Stimulated activated CD4-positive, alpha-beta T cell treated with anti-CD3 and anti-CD28 coated beads, Interleukin-12 subunit alpha, Interleukin-12 subunit beta, amount 100 ng/mL, for 24 hours (primary cell): ENCODE measurements around the gene ZMPSTE24.

Source experiments
- DNase-seq, 2 experiments: peaks; one replicate each; pipeline ENCODE4 v3.0.0-alpha.2; 2020; ENCODE audit warnings: low read depth in 2 of 2

Gene ZMPSTE24

DNA sequence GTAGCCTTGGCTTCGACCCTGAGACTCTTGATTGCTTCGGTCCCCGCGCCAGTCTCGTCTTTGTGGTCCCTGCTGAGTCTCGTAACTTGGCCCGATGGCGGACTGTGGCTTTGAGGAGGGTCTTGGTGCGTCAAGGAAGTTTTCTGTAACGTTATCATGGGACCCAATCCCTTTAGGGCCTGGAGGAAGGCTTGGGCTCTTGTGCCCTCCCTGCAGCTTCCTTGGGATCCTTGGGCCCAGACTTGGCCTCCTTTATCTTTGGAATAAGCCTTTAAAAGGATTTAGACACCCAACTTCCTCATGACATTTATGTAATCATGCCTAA, 371 bp downstream of the ZMPSTE24 start:
- no peak for DNase-seq

DNA sequence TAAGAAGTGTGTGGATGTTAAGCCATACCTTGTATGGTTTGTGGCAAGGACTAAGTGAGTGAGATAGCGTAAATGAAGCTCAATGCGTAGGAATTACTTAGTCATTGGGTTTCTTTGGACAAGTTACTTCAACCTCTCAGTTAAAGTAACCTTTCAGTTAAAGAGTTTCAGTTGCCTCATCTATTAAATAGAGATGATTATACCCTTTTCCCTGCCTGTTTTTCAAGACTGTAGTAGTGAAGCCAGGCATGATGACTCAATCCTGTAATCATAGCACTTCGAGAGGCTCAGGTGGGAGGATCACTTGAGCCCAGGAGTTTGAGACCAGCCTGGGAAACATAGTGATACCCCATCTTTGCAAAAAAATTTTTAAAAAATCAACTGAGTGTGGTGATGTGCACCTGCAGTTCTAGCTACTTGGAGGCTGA, 6.3 kb downstream of the ZMPSTE24 start:
- no peak for DNase-seq

DNA sequence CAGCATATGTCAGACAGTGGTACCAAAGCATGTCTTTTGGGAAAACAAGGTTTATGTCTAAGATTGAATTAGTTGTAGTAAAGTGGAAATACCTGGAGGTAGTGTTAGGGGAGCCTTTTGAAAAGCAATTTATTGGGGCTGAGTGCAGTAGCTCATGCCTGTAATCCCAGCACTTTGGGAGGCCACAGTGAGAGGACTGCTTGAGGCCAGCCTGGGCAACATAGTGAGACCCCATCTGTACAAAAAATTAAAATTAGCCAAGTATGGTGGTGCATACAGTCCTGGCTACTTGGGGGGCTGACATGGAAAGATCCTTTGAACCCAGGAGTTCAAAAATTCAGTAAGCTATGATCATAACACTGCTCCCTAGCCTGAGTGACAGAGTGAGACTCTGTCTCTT, 7.3 kb downstream of the ZMPSTE24 start:
- DNase-seq, result no peak

DNA sequence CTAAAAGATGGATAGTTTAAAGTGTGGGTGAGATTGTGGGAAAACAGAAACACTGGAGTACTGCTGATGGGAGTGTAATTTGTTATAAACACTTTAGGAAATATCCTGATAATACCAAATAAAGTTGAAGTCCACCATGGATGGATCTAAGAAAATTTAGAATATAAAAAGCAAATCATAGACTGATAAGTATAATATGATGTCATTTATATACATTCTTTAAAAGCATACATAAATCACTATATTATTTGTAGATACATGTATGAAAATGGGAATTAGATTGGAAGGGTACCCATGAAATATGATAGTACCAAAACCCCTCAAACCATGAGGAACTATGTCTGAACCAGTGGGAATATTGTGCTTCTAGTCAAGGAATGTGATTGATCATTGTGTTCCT, 7.9 kb downstream of the ZMPSTE24 start:
- no peak for DNase-seq

DNA sequence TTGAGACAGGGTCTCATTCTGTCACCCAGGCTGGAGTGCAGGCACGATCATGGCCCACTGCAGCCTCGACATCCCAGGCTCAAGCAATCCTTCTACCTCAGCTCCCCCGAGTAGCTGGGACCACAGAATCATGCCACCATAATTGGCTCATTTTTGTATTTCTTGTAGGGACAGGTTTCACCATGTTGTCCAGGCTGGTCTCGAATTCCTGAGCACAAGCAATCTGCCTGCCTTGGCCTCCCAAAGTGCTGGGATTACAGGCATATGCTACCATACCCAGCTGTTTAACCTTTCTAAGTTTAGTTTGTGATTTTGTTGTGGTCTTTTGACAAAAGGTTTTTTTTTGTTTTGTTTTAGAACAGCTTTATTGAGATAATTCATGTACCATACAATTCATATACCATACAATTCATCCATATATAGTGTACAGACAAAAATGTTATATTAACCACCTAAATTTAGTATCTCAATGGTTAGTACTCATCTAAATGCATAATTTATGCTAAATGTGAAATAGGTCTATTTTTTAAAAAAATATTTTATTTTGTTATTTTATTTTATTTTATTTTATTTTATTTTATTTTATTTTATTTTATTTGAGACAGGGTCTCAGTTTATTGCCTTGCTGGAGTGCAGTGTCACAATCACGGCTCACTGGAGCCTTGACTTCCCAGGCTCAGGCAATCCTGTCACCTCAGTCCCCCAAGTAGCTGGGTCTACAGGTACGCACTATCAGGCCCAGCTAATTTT, 8.9 kb downstream of the ZMPSTE24 start:
- no peak for DNase-seq

DNA sequence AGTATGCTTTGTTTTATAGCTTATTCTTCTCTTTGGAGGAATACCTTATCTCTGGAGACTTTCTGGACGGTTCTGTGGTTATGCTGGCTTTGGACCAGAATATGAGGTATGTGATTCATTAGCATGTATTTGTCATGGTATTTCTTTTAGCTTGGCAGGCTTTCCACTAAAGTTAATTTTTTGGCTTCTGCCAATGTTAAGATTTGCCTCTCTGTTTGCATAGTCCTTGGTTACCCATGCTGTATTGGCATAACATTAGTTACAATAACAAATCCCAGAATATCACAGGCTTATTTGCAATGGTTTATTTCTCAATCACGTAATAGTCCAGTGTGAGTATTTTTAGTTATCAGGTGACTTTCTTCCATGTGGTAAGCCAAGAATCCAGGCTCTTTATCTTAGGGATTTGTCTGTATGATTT, 9.7 kb downstream of the ZMPSTE24 start:
- no peak for DNase-seq

DNA sequence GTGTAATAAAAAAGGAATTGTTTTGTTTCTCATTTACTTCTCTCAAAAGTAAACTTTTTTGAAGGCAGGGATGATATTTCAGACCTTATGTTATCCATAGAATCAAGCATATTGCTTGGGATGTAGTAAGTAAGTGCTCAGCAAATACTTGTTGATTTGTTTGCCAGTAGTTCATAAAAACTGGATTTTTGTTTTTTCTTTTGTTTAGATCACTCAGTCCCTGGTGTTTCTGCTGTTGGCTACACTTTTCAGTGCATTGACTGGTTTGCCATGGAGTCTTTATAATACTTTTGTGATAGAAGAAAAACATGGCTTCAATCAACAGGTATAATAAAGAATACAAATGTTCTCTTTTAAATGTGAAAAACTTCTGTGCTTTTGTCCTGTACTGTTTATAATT, 10.2 kb downstream of the ZMPSTE24 start:
- no peak for DNase-seq

DNA sequence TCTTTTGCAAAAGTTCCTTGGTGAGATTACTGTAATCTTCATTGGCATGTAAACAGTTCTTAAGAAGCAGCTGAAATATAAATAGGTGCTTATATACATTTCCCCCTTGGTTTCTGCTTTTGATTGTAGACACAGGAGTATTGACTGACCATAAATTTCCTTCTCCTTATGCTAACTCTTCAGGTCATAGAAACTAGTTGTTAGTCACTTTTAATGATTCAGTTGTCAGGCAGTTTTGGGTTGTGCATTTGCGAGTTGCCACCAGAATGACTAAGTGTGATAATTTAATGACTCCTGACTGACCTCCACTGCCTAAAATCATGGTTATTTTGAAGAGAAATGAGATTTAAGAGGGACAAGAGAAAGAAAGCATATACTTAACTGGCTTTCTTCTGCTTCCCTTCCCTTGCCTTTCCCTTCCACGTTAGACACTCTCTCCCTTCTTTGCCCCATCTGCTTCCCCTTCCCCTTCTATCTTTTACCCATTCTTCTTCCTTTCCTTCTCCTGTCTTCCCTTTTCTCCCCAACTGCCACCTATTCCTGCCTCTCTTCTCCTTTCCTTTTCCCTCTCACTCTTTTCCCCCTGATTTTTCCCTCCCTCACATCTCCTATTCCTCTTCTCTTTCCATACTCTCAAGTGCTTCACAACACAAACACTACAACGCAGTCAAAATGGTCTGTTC, 12.3 kb downstream of the ZMPSTE24 start:
- DNase-seq, result no peak

DNA sequence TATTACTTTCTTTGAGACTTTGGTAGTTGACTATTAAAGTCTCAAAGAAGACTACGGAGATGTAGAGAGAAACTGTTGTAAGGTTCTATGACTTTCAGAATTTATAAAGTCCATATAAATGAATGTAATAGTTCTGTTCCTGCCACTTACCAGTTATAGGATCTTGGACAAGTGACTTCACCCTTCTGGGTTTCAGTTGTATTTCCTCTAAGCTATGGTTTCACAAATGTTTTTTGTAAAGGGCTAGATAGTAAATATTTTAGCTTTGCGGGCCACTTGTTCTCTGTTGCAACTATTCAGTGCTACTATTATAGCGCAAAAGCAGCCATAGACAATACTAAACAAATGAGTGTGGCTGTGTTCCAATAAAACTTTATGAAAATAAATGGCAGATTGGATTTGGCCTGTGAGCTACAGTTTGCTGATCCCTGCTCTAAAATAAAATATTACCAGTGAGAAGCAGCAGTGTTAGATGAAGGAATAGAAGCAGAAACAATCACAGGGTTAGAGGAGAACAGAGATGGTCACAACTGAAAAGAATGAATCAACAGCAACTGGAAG, 14.7 kb downstream of the ZMPSTE24 start:
- no peak for DNase-seq

DNA sequence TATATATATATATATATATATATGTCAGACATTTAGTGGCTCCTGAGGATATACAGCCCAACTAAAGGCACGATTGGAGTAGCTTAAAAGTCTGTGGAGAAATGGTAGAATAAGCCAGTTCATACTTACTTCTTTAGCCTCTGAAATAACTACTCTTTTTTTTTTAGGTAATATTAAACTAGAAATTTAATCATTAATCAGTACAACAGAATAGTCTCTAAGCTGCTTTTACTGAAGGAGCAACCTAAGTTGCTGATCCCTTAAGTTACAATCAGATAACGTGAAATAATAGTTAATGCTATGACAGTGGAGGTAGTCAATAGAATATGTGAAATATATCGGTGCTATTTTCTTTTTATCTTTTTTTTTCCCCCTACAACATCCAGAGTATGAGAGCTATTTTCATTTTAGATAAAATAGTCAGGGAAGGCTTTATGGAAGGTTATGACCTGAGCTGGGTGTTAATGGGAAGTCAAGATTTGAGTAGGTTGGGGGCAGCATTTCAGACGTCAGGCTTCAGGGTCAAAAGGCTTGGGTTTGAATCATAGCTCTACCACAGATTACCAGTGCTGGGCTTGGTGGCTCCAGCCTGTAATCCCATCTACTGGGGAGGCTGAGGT, 15.6 kb downstream of the ZMPSTE24 start:
- no peak for DNase-seq

DNA sequence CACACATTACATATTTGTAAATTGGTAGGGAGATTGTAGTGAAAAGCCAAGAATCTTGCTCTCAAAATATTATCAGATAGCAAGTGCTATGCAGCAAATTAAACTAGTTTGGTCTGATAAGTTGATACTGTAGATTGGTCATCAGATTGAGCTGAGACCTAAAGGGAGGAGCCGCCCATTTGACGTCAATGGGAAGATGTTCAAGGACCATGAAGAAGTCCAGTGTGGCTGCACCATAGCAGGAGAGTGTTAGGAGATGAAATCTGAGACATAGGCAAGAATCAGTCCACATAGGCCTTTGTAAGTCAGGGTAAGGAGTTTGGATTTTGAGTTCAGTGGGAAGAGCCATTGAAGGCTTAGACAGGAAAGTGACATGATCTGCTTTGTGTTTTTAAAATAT, 16.3 kb downstream of the ZMPSTE24 start:
- no peak for DNase-seq

DNA sequence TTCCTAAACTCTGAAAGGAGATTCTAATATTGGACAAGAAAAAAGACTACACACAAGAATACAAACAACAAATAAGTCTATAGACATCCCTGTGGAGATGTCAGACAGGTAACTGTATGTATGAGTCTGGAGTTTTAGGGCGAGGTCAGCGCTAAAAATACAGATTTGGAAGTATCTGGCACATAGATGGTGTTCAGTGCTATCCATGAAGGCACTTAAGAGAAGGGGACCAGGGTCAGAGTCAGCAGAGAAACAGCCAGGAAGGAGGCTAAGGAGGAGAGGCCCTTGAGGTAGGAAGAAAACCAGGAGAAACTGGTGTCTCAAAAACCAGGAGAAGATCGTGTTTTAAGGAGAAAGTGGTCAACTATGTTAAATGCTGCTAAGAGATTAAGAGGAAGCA, 18.1 kb downstream of the ZMPSTE24 start:
- DNase-seq, result no peak

DNA sequence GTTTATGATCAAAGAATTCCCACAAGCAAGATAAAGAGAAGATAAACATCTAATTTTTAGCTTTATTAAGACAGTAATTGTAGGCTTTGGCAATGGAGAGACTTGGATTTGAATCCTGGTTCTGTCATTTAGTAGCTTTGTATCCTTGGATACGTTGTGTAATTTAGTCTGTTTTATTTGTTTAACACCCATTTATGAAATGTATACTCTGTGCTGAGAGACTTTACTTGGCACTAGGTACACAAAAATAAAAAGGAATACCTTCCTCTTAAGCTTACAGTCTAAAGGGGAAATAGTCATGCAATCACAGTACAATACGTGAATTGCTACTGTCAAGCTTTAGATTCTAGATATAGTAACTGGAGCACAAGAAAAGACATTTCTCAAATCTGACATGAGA, 23.8 kb downstream of the ZMPSTE24 start:
- no peak for DNase-seq

DNA sequence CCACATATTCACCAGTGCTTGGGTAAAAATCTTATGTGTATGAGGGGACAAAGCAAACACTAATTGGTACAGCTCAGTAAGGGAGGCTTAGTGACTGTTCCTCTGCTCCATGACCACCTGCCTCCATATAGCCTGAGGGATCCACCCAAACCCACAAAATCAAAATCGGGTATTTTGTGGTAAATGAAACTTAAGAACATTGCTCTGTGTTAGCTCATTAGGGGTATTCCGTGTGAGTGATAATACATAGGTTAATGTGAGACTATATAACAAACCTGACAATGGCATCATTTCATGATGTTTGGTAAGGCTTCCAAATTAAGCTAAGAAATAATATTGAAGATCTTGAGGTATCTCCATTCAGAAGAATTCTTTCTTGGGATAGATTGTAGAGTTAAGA, 33.3 kb downstream of the ZMPSTE24 start:
- DNase-seq, result no peak

DNA sequence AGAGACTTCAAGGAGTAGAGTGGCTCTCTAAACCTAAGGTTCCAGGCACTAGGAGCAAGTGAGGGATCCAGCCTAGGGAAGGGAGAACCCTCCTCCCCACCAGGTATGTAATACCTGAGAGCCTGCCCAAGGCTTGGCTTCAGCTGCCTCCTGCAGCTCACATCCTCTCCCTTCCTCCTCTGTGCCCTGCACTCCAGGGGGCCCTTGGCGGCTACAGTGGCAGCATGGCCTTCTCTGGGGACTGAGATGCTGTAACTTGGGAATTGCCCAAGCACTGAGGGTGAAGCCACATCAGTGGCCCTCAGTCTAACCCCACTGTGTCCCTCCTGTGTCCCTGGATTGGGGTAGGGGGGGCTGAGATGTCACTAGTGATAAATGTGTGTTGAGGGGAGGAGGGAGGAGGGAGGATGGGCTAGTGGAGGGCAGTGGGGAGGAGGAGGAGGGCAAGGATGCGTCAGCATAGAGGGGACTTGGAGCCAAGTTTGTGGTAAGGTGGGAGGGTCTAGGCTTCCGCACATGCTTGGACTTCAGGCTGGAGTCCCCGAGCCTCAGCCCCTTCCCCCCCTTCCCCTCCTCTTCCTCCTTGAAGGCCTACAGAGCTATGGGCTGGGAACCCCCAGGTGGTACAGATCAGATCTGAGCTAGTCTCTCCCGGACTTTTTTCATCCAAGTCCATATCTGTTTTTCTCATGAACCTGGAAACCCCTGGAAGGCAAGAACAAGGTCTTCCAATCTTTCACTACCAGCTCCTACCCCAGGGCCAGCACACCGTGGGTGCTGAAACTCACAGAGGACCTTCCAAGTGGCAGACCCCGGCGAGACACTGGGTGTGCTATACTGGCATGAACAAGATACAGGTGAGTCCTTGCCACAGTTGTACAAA, 41.6 kb downstream of the ZMPSTE24 start:
- no peak for DNase-seq

DNA sequence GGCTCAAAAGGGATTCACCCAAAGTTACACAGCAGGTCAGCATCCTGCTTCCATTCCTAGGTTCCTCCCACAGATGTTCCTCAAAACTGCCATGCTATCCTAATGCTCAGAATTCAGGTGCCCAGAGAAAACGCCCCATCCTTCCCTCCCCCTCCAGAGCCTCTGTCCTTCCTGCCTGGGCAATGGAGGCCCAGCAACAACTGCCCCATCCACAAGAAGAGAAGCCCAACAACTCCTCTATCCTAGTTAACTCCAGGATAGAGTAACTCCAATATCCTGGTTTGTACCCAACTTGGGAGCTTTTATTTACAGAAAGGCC, 42.2 kb downstream of the ZMPSTE24 start:
- no peak for DNase-seq

DNA sequence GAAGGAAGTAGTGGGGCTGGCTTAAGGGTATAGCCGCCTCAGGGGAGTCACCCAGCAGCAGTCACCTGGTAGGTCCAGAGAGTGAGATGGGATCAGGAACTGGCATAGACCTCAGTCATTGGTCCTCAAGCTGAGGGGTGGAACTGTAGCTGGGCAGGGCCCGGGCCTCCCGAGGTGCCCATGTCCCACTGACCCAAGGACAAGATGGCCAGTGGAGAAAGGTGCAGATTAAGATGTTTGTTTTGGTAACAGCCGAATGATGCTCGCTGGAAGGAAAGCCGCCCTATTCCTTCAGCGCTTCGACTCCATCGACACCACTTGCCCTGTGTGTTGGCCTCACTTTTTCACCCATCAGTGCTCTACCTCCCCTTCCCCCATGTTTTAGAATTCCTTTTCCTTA, 42.6 kb downstream of the ZMPSTE24 start:
- DNase-seq, result no peak

DNA sequence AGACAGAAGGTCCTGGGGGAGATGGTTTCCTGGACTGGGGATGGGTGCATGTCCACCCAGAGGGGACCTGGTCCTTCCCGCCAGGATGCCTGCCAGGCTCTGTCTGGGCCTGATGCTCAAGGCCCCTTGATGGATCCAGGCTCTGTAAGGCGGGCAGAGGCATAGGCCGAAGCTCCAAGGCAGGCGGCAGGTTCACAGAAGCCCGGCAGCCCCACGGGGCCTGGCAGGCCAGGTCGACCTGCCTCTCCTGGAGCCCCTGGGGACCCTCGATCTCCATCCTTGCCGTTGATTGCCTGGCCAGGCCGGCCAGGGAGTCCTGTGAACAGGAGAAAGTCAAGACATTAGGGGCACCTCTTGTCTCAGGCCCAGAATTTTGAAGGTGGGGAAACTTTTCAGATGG, 43.0 kb downstream of the ZMPSTE24 start:
- DNase-seq, result no peak

DNA sequence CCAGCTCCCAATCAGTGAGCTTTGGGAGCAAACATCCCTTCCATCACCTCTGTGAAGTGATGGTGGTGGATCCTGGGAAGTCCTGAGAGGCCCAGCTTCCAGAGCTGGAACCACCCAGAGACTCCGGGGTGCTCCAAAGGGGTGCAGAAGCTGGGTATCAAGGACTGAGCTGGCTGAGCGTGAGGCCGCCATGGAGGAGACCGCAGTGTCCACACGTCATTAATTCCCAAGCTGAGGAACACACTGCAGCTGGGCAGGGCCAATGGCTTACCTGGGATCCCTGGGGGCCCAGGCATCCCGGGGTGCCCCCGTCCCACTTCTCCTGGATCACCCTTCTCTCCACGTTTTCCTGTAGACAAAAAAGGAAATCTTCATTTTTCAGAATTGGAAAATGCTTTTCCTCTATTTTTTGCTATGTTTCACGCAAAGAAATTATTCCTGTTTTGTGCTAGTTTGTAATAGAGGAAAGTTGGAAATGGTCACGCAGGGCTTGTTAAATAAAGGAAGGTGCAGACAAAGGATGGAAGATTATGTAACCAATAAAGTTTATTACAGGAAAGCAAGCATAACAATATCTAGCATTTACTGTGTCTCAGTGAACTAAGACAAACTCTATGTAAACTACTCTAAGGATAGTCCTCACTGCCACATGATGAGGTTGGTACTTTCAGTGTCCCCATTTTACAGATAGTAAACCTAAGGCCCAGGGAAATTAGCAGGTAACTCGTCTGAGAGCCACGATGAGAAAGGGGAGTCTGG, 43.7 kb downstream of the ZMPSTE24 start:
- no peak for DNase-seq

DNA sequence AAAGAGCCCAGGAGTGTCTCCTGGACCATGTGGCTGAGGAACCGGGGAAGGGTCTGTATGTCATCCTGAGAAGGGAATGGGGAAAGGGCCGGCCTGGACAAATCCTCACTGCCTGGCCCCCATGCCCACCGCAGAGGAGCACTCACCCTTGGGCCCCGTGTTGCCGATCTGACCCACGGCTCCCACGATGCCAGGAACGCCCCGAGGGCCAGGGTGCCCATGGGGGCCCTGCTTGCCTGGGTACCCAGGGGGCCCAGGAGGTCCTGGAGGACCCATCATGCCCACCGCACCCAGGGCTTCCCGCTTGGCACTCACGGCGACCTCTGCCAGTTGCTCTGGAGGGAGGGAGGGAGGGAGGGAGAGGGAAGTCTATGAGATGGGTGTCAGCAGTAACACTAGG, 44.4 kb downstream of the ZMPSTE24 start:
- no peak for DNase-seq

DNA sequence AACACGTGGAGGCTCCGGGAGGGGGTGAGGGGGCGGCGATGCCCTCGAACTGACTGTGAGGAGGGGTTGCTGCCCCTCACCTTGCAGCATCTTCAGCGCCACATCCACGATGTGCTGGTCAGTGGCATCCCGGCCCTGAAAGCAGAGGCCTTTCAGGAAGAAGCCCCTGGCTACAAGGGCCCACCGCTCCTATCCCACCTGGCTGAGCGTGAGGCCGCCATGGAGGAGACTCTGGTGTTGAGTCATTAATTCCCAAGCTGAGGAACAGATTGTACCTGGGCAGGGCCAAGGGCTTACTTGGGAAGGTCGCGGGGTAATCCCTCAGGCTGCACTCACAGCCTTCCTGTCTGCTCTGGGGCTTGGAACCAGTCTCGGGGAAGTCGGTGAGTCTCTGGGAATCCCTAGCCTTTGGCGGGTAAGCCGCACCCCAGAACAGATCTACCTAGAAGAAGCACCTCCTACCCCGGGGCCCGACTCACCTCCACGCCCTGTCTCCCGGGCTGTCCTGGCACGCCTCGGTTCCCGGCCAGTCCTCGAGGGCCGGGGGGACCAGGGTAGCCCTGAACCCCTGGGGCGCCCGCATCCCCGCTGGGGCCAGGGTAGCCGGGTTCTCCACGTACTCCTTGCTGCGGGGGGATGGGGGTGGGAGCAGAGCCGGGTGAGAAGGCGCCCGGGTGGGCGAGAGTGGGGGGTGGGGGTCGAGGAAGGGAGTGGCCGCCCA, 45.2 kb downstream of the ZMPSTE24 start:
- DNase-seq, result no peak
